ENCODE results near the gene NDUFA8.

DNA sequence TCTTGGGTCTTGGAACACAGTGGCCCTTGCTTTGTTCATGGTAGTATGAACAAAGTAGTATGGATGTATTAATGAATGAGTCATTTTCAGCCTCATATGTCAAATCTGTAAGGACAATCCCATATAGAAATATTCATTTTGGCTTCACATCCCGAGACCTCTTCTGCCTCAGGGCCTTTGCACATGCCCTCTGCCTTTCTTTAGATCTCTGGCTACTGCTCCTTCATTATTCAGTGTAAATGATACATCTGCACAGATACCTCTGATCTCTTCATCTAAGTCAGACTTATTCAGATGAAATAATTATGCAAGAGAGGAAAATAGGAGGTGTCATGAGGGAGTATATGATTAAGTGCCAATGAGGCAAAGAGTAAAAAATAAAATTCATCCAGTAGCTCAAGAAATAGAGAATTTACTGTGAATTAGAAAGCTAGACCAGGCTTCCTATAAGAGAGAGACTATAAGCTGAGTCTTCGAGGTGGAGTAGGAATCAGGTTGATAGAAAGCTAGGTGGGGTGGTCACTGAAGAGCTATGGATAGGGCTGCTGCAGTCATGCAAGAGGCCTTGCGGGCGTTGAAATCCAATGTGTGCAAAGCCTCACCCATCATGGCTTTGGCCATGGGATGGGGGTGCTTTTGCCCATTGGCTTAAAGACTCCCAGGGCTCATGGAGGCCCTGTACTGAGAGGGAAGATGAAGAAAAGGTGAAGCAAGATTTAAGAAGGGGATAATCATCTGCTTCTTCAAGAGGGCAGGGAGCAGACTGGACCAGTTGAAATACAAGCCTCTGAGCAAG lies 62.8 kb downstream of the NDUFA8 start:
- no peak for TF ChIP-seq CTCF (IDR thresholded peaks at IDR 0.05)
- TF ChIP-seq POLR2A (IDR thresholded peaks at IDR 0.05), result no peak

Data from lower leg skin (tissue), 3 donors.